Naive thymus-derived CD4-positive, alpha-beta T cell (primary cell): ENCODE data around the gene NYAP2. TPM values are rescaled to one million over a fixed set of nuclear protein-coding genes. Genes with fewer than 3 reads are reported as not detected.

Experiments
- ATAC-seq: fragments of 150-1000 bp; cut with Tn5 transposase; 2 replicates; pipeline ENCODE4 v1.10.0; 2021; ENCODE audit warnings: mild to moderate bottlenecking, moderate library complexity
- CTCF ChIA-PET: fragments of 350-600 bp; sonication (Branson Sonifier 250); formaldehyde crosslinking; loops from one replicate; lab custom pipeline; 2021; ENCODE audit warnings: antibody characterized with exemption; lab: Charles Lee
- POLR2A ChIA-PET: fragments of 350-600 bp; sonication (Branson Sonifier 250); formaldehyde crosslinking; loops from one replicate; lab custom pipeline; 2021; ENCODE audit warnings: antibody characterized with exemption, inconsistent platforms; lab: Charles Lee
- DNase-seq, 9 donors: peaks; one replicate each; pipeline versions ENCODE4 v3.0.0 to v3.0.0-alpha.2; 2020 to 2022; ENCODE audit warnings: mixed read lengths in 1 of 9
- H3K27ac ChIP-seq: one replicate; pipeline ENCODE4 v1.7.0; 2013; ENCODE audit warnings: mild to moderate bottlenecking, low read depth, low read length, moderate library complexity
- H3K27me3 ChIP-seq, 2 donors: one replicate each; pipeline ENCODE4 v1.7.0; 2013; ENCODE audit warnings: low read length in 2 of 2, mild to moderate bottlenecking in 2 of 2, moderate library complexity in 2 of 2; ENCODE audit not compliant: control insufficient read depth in 2 of 2, insufficient read depth in 2 of 2
- H3K36me3 ChIP-seq, 3 experiments: 1 replicate in 2 of 3; 2 replicates in 1 of 3; pipeline ENCODE4 v1.7.0; 2013; ENCODE audit warnings: low read length in 3 of 3, mild to moderate bottlenecking in 3 of 3, moderate library complexity in 1 of 3; ENCODE audit not compliant: insufficient read depth in 3 of 3, control insufficient read depth in 2 of 3
- H3K4me1 ChIP-seq, 2 donors: one replicate each; pipeline ENCODE4 v1.7.0; 2013; ENCODE audit warnings: low read length in 2 of 2, mild to moderate bottlenecking in 2 of 2, moderate library complexity in 1 of 2; ENCODE audit not compliant: control insufficient read depth in 2 of 2, insufficient read depth in 2 of 2
- H3K4me3 ChIP-seq: 2 replicates; pipeline ENCODE4 v1.7.0; 2013; ENCODE audit warnings: mild to moderate bottlenecking, low read length
- H3K9me3 ChIP-seq, 3 experiments: 1 replicate in 2 of 3; 2 replicates in 1 of 3; pipeline ENCODE4 v1.7.0; 2013; ENCODE audit warnings: low read length in 3 of 3; ENCODE audit not compliant: control insufficient read depth in 2 of 3
- H3K27ac Mint-ChIP-seq, 9 donors: one replicate each; pipeline ENCODE4 v1.8.0; 2020 to 2022; ENCODE audit warnings: mixed read lengths in 9 of 9, mild to moderate bottlenecking in 8 of 9, moderate library complexity in 5 of 9, inconsistent platforms in 2 of 9
- H3K27me3 Mint-ChIP-seq, 5 donors: one replicate each; pipeline ENCODE4 v1.8.0; 2021 to 2022; ENCODE audit warnings: mixed read lengths in 5 of 5, mild to moderate bottlenecking in 1 of 5
- H3K36me3 Mint-ChIP-seq, 5 donors: one replicate each; pipeline ENCODE4 v1.8.0; 2020 to 2022; ENCODE audit warnings: mixed read lengths in 5 of 5, mild to moderate bottlenecking in 3 of 5, inconsistent platforms in 1 of 5
- H3K4me1 Mint-ChIP-seq, 7 donors: one replicate each; pipeline ENCODE4 v1.8.0; 2020 to 2022; ENCODE audit warnings: mixed read lengths in 7 of 7, mild to moderate bottlenecking in 3 of 7, inconsistent platforms in 1 of 7
- H3K4me3 Mint-ChIP-seq, 10 donors: one replicate each; pipeline ENCODE4 v1.8.0; 2020 to 2022; ENCODE audit warnings: mild to moderate bottlenecking in 10 of 10, mixed read lengths in 10 of 10, moderate library complexity in 6 of 10, inconsistent platforms in 2 of 10
- H3K9me3 Mint-ChIP-seq, 11 donors: one replicate each; pipeline ENCODE4 v1.8.0; 2020 to 2022; ENCODE audit warnings: mixed read lengths in 11 of 11, mild to moderate bottlenecking in 4 of 11, inconsistent platforms in 1 of 11, moderate library complexity in 1 of 11
- intact Hi-C, 2 donors: fragments of 100-400 bp; cut with micrococcal nuclease; formaldehyde crosslinking; loops; one replicate each; pipeline ENCODE4 v1.15.1; 2023
- polyA plus RNA-seq, 2 donors: library from polyadenylated mRNA; unstranded; fragments of 300-500 nt; fragmentation: Illumina TruSeq; gene quantifications; one replicate each; pipeline ENCODE4 v1.2.3, GENCODE V29; 2021
- total RNA-seq, 6 experiments: library from RNA in 5 of 6; stranded (reverse) in 5 of 6; gene quantifications; 1 replicate in 5 of 6; 2 replicates in 1 of 6; pipeline ENCODE4 v1.2.3 and lab custom pipeline; 2021 to 2026

NYAP2 gene
- total and polyA plus RNA-seq, 7 experiments from 2014 or later: 0.17 TPM; not detected in 6

GRCh38 chr2:225468131-225468530 is 68.6 kb downstream of the NYAP2 start:
- intact Hi-C loops: loop anchor here in 1 of 2 donors (10.0 kb wide), 1 partner anchor 533 kb away; no protein-coding TSS in a partner anchor

GRCh38 chr2:225471039-225471438 is 71.5 kb downstream of the NYAP2 start:
- ATAC-seq: no peak
- peaks cover 0 to 1% (median 0%) of the 10 kb centered on the region in 5 donors for H3K36me3 Mint-ChIP-seq
- intact Hi-C loops: no loop called here

More at GRCh38 chr2:225468131-225468530, 68.6 kb downstream of the NYAP2 start:
- Histone ChIP-seq H3K4me3 (no peak overlapping the region), H3K9me3 (no peaks in the 10 kb centered on the region), H3K36me3 (no peaks in the 10 kb centered on the region), H3K27me3 (no peaks in the 10 kb centered on the region), H3K27ac (no peak overlapping the region), H3K4me1 (peaks cover 7 to 8% of the 10 kb centered on the region in 2 donors)
- no peak overlapping the region for H3K4me3 Mint-ChIP-seq
- POLR2A ChIA-PET: no interaction called here
- CTCF ChIA-PET: no interaction called here
- peaks cover 11 to 37% (median 22%) of the 10 kb centered on the region in 7 donors for H3K4me1 Mint-ChIP-seq
- peaks cover 0 to 4% (median 0%) of the 10 kb centered on the region in 11 donors for H3K9me3 Mint-ChIP-seq
- DNase-seq (no peak), ATAC-seq (no peak)
- H3K36me3 Mint-ChIP-seq: peaks cover 0 to 4% (median 0%) of the 10 kb centered on the region in 5 donors
- peaks cover 0 to 3% (median 0%) of the 10 kb centered on the region in 5 donors for H3K27me3 Mint-ChIP-seq
- H3K27ac Mint-ChIP-seq: no peak overlapping the region

GRCh38 chr2:225471482-225471881 is 72.0 kb downstream of the NYAP2 start:
- ChIA-PET CTCF (no interaction called here), POLR2A (no interaction called here)
- H3K9me3 ChIP-seq: no peaks in the 10 kb centered on the region
- DNase-seq (no peak), ATAC-seq (no peak)
- no peak overlapping the region for H3K27ac ChIP-seq
- intact Hi-C loops: no loop called here
- Mint-ChIP-seq H3K9me3 (peaks cover 0 to 6% (median 0%) of the 10 kb centered on the region in 11 donors), H3K36me3 (peaks cover 0 to 1% (median 0%) of the 10 kb centered on the region in 5 donors), H3K27me3 (peaks cover 0 to 3% (median 0%) of the 10 kb centered on the region in 5 donors), H3K27ac (no peak overlapping the region), H3K4me1 (peaks cover 0 to 8% (median 4%) of the 10 kb centered on the region in 7 donors), H3K4me3 (no peak overlapping the region)
- no peaks in the 10 kb centered on the region for H3K27me3 ChIP-seq
- no peak overlapping the region for H3K4me3 ChIP-seq
- H3K4me1 ChIP-seq: no peaks in the 10 kb centered on the region
- H3K36me3 ChIP-seq: no peaks in the 10 kb centered on the region

More at GRCh38 chr2:225471039-225471438, 71.5 kb downstream of the NYAP2 start:
- Histone ChIP-seq H3K4me3 (no peak overlapping the region), H3K36me3 (no peaks in the 10 kb centered on the region), H3K27ac (no peak overlapping the region), H3K27me3 (no peaks in the 10 kb centered on the region), H3K9me3 (no peaks in the 10 kb centered on the region), H3K4me1 (no peaks in the 10 kb centered on the region)
- POLR2A ChIA-PET: no interaction called here
- no peak overlapping the region for H3K4me3 Mint-ChIP-seq
- H3K9me3 Mint-ChIP-seq: peaks cover 0 to 6% (median 0%) of the 10 kb centered on the region in 11 donors
- H3K4me1 Mint-ChIP-seq: peaks cover 0 to 13% (median 4%) of the 10 kb centered on the region in 7 donors
- CTCF ChIA-PET: no interaction called here
- no peak overlapping the region for H3K27ac Mint-ChIP-seq
- no peak for DNase-seq
- peaks cover 0 to 3% (median 0%) of the 10 kb centered on the region in 5 donors for H3K27me3 Mint-ChIP-seq

DNA sequence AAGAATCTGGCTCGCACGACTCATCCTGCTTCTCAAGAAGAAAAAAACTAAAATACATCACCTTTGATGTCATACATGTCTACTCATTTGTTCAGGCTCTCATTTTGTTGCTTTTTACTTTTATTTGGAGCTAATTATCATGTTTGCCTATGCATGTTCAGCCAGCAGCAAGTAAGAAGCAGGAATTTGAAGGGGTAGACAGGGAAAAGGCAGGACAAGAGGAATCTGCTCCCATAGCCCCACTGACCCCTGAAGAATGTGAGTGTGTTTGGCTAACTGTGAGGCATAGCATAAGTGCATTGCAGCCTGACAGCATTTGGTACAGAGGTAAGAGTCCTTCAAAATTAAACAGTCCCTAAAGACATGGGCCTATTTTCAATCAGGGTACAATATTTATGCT is 72.7 kb downstream of the NYAP2 start:
- Histone ChIP-seq H3K4me1 (no peaks in the 10 kb centered on the region), H3K27ac (no peak overlapping the region), H3K9me3 (no peaks in the 10 kb centered on the region), H3K27me3 (no peaks in the 10 kb centered on the region), H3K36me3 (no peaks in the 10 kb centered on the region), H3K4me3 (no peak overlapping the region)
- Mint-ChIP-seq H3K27me3 (peaks cover 0 to 3% (median 0%) of the 10 kb centered on the region in 5 donors), H3K4me1 (peaks cover 0 to 4% (median 0%) of the 10 kb centered on the region in 7 donors), H3K27ac (no peak overlapping the region), H3K4me3 (no peak overlapping the region), H3K9me3 (peaks cover 0 to 6% (median 0%) of the 10 kb centered on the region in 11 donors), H3K36me3 (no peaks in the 10 kb centered on the region)
- no peak for ATAC-seq
- intact Hi-C loops: no loop called here
- ChIA-PET POLR2A (no interaction called here), CTCF (no interaction called here)
- no peak for DNase-seq

GRCh38 chr2:225479386-225479785 is 79.9 kb downstream of the NYAP2 start:
- Histone ChIP-seq H3K4me1 (no peaks in the 10 kb centered on the region), H3K27ac (no peak overlapping the region), H3K9me3 (no peaks in the 10 kb centered on the region), H3K4me3 (no peak overlapping the region), H3K36me3 (no peaks in the 10 kb centered on the region), H3K27me3 (no peaks in the 10 kb centered on the region)
- POLR2A ChIA-PET: no interaction called here
- Mint-ChIP-seq H3K4me1 (no peaks in the 10 kb centered on the region), H3K27ac (no peak overlapping the region), H3K9me3 (peaks cover 0 to 4% (median 0%) of the 10 kb centered on the region in 11 donors), H3K4me3 (no peak overlapping the region), H3K36me3 (no peaks in the 10 kb centered on the region), H3K27me3 (peaks cover 0 to 20% (median 13%) of the 10 kb centered on the region in 5 donors)
- intact Hi-C loops: no loop called here
- CTCF ChIA-PET: no interaction called here
- DNase-seq: no peak
- ATAC-seq: no peak

GRCh38 chr2:225484751-225485150 is 85.2 kb downstream of the NYAP2 start:
- peaks cover 0 to 8% (median 5%) of the 10 kb centered on the region in 5 donors for H3K27me3 Mint-ChIP-seq
- Histone ChIP-seq H3K9me3 (no peaks in the 10 kb centered on the region), H3K4me1 (no peaks in the 10 kb centered on the region), H3K27me3 (no peaks in the 10 kb centered on the region), H3K27ac (no peak overlapping the region), H3K4me3 (no peak overlapping the region), H3K36me3 (no peaks in the 10 kb centered on the region)
- H3K4me3 Mint-ChIP-seq: no peak overlapping the region
- no peak for DNase-seq
- ATAC-seq: no peak
- H3K36me3 Mint-ChIP-seq: no peaks in the 10 kb centered on the region
- CTCF ChIA-PET: no interaction called here
- intact Hi-C loops: no loop called here
- POLR2A ChIA-PET: no interaction called here
- peaks cover 0 to 4% (median 0%) of the 10 kb centered on the region in 11 donors for H3K9me3 Mint-ChIP-seq
- no peaks in the 10 kb centered on the region for H3K4me1 Mint-ChIP-seq
- no peak overlapping the region for H3K27ac Mint-ChIP-seq

- no peak overlapping the region for H3K4me3 ChIP-seq
- DNase-seq (no peak), ATAC-seq (no peak)
- Mint-ChIP-seq H3K27ac (no peak overlapping the region), H3K9me3 (peaks cover 0 to 4% (median 0%) of the 10 kb centered on the region in 11 donors), H3K4me3 (no peak overlapping the region), H3K4me1 (no peaks in the 10 kb centered on the region), H3K27me3 (peaks cover 0 to 3% (median 0%) of the 10 kb centered on the region in 5 donors), H3K36me3 (no peaks in the 10 kb centered on the region)
- intact Hi-C loops: no loop called here
- ChIA-PET CTCF (no interaction called here), POLR2A (no interaction called here)
- H3K9me3 ChIP-seq: no peaks in the 10 kb centered on the region
- H3K36me3 ChIP-seq: no peaks in the 10 kb centered on the region
- H3K27me3 ChIP-seq: no peaks in the 10 kb centered on the region
- H3K27ac ChIP-seq: no peak overlapping the region
- H3K4me1 ChIP-seq: no peaks in the 10 kb centered on the region
These were observed 86.7 kb downstream of the NYAP2 start for GRCh38 chr2:225486236-225486635.
